Ishikawa (cell line): ENCODE results near the gene CACNA1G.

Source experiments
- EP300 ChIP-seq: IDR thresholded peaks from 2 replicates; pipeline ENCODE4 v1.6.1; 2012; ENCODE audit warnings: borderline replicate concordance
- MAX ChIP-seq: IDR thresholded peaks from 2 replicates; pipeline ENCODE4 v1.6.1; 2012
- NFIC ChIP-seq: IDR thresholded peaks from 2 replicates; pipeline ENCODE4 v1.6.1; 2012
- REST ChIP-seq: IDR thresholded peaks from 2 replicates; pipeline ENCODE4 v1.6.1; 2012; ENCODE audit warnings: low read depth, mild to moderate bottlenecking
- TAF1 ChIP-seq: IDR thresholded peaks from 2 replicates; pipeline ENCODE4 v1.6.1; 2012; ENCODE audit warnings: low read depth, mild to moderate bottlenecking
- YY1 ChIP-seq: IDR thresholded peaks from 2 replicates; pipeline ENCODE4 v1.6.1; 2012; ENCODE audit warnings: low read depth
- ZBTB7A ChIP-seq: IDR thresholded peaks from 2 replicates; pipeline ENCODE4 v1.6.1; 2012; ENCODE audit warnings: low read depth

GRCh38 chr17:50619489-50619888 lies 59.0 kb downstream of the CACNA1G start:
- TF ChIP-seq MAX (no peak), ZBTB7A (no peak), REST (no peak), EP300 (no peak), TAF1 (no peak), YY1 (no peak), NFIC (no peak)
